ENCODE data around the gene HTR3C.

- TF ChIP-seq CTCF (IDR thresholded peaks at IDR 0.05; ENCODE audit: insufficient read depth, low read length) (no peak), REST (IDR thresholded peaks at IDR 0.05; ENCODE audit: insufficient replicate concordance, low read depth) (no peak), POLR2AphosphoS5 (IDR thresholded peaks at IDR 0.05; ENCODE audit: low read depth) (peak; percentile 36; the same call in 1 of the 2 replicates), GABPA (IDR thresholded peaks at IDR 0.05; ENCODE audit: low read depth) (peak; percentile 52; the same call in 1 of the 2 replicates), SPI1 (IDR thresholded peaks at IDR 0.05; ENCODE audit: borderline replicate concordance, low read depth) (peak; percentile 21; the same call in 1 of the 2 replicates)
These were observed 30.5 kb upstream of the HTR3C start for GRCh38 chr3:184022323-184022722.
